ENCODE data around the gene PFKFB4. TPM values are rescaled to one million over a fixed set of nuclear protein-coding genes. Genes with fewer than 3 reads are reported as not detected.

PFKFB4 gene
- total and polyA plus RNA-seq, 9 of the 15 experiments (the other 6 are each of a cell fraction or from before 2014, with no cell fraction given): 0.92 to 56.3 (median 13.5) TPM

DNA sequence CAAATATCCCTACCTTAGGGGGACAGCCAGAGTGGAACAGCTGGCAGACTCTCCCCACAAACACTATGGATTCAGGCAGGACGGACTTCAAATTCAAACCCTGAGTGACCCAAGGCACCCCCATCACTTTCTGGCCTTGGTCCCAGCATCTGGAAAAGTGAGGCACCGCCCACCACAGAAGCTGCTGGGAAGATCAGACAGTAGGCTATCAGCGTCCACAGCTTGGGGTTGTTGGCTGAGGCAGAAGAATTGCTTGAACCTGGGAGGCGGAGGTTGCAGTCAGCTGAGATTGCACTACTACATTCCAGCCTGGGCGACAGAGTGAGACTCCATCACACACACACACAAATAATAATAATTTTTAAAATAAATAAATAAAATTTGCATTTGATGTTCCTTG lies 8.5 kb downstream of the PFKFB4 start:
- Histone ChIP-seq H3K9me1 (ENCODE audit: control insufficient read depth, insufficient read depth, low read length) (peaks cover 3% of the 10 kb centered on the region), H3K27ac (ENCODE audit: extremely low read depth, low read depth, low read length) (no peak overlapping the region), H3K27me3 (ENCODE audit: control insufficient read depth in 2 of 2, insufficient read depth in 2 of 2, low read length in 2 of 2) (no peaks in the 10 kb centered on the region), H3K4me1 (replicated peaks in 1 of 2; ENCODE audit: control insufficient read depth in 2 of 2, insufficient read depth in 2 of 2, low read length in 2 of 2) (peaks cover 0 to 9% of the 10 kb centered on the region in 2 experiments; a peak in 4 of 5 replicates), H2AFZ (ENCODE audit: low read depth, low read length) (no peak overlapping the region), H3K36me3 (ENCODE audit: control insufficient read depth, insufficient read depth, low read length) (peaks cover 66% of the 10 kb centered on the region; the same call in 2 of the 3 replicates), H3K79me2 (ENCODE audit: control insufficient read depth, insufficient read depth, low read length) (peaks cover 19% of the 10 kb centered on the region), H3K9me3 (replicated peaks; ENCODE audit: control insufficient read depth, insufficient read depth, low read depth, low read length) (no peaks in the 10 kb centered on the region), H3K9ac (ENCODE audit: insufficient read depth in 1 of 2, low read depth in 2 of 2, low read length in 2 of 2) (no peak overlapping the region), H3K4me3 (no peak overlapping the region), H4K20me1 (replicated peaks; ENCODE audit: control insufficient read depth, insufficient read depth, low read length) (no peaks in the 10 kb centered on the region; the same call in 1 of the 2 replicates), H3K4me2 (ENCODE audit: insufficient read depth, low read length) (no peak overlapping the region)
- FAIRE-seq (no peak), ATAC-seq (no peak), DNase-seq (ENCODE audit: extremely low read depth in 1 of 4, low spot score in 3 of 4) (peak in 3 of 4 experiments; percentile 28 to 42 (median 33))
- no TSS peak for BruUV-seq (replicated peaks)
- ChIA-PET CTCF (ENCODE audit: low intra/inter-chr PET ratio) (interaction anchor here (1.3 to 1.4 kb wide), 2 partner anchors 82 to 147 kb away, joined by 3 to 4 read pairs; a partner anchor contains a TSS), POLR2A (interaction anchor here (1.3 kb wide), 1 partner anchor 11 kb away, joined by 4 read pairs; no protein-coding TSS in a partner anchor)
- intact Hi-C loops (cut with micrococcal nuclease) (loop anchor here (2.0 kb wide), 1 partner anchor 41 kb away; no protein-coding TSS in a partner anchor), in situ Hi-C loops (cut with MboI) (no loop called here)
- WGBS (ENCODE audit: insufficient coverage, low coverage, missing lambda C conversion rate): 49% methylated on average over 4 of the region's 5 CpGs
- TF ChIP-seq CAMTA2 (CRISPR knock-in tag; conservative IDR thresholded peaks at IDR 0.05): no peak
- TF ChIP-seq NUFIP1 (IDR thresholded peaks at IDR 0.05; ENCODE audit: partially characterized antibody): no peak
- TF ChIP-seq NFIC (IDR thresholded peaks at IDR 0.05): 0 out of 2 replicates have a peak, but pooled peaks have one; percentile 23
- TF ChIP-seq TCF3 (CRISPR knock-in tag; IDR thresholded peaks at IDR 0.05): peak; percentile 33
- peak; percentile 23; the same call in 1 of the 2 replicates for TF ChIP-seq TAL1 (IDR thresholded peaks at IDR 0.05)
- no peak for TF ChIP-seq RBM25 (IDR thresholded peaks at IDR 0.05; ENCODE audit: low read depth, low read length, severe bottlenecking)
- peak; percentile 39; the same call in 1 of the 2 replicates for TF ChIP-seq CBFA2T2 (conservative IDR thresholded peaks at IDR 0.05)
- TF ChIP-seq KDM1A (IDR thresholded peaks at IDR 0.05): peak; percentile 60 to 62; a peak in 3 of 4 replicates
- peak; percentile 66 for TF ChIP-seq CBFA2T3 (IDR thresholded peaks at IDR 0.05)
- no peak for TF ChIP-seq ZNF347 (CRISPR knock-in tag; IDR thresholded peaks at IDR 0.05; ENCODE audit: low read depth)

Data from K562 (cell line).